ENCODE results near the gene BRD1. TPM values are rescaled to one million over a fixed set of nuclear protein-coding genes. Genes with fewer than 3 reads are reported as not detected.

The BRD1 gene
- total and polyA plus RNA-seq, 8 donors, result 10.0 to 92.4 (median 30.4) TPM

DNA sequence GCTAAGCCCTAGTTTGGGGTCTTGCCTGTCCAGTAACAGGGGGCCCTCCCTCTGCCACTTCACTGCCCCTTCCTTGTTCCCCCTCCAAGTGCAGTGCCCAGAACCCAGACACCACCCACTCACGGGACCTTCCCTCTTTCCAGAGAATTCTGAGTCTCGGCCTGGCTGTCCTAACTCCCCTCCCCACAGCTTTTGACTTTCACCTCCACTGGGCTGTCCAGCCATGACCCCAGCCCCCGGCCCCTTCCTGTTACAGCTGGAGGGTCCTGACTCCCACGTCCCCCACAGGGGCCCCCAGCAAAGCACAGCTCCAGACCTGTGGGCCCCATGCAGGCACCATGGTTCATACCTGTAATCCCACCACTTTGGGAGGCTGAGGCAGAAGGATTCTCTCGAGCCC lies 71.5 kb downstream of the BRD1 start:
- Histone ChIP-seq H3K27me3 (peaks cover 0 to 53% (median 0%) of the 10 kb centered on the region in 3 donors), H3K36me3 (no peaks in the 10 kb centered on the region), H3K9me3 (no peaks in the 10 kb centered on the region), H3K4me3 (no peak overlapping the region), H3K4me1 (peaks cover 0 to 4% (median 0%) of the 10 kb centered on the region in 4 donors), H3K27ac (no peak overlapping the region)
- intact Hi-C loops (cut with DNase I; ENCODE audit: low total_unique reads), result no loop called here
- WGBS, 5 donors, result 71 to 85% (median 80%) methylated on average over 5 of the region's 5 CpGs
- TF ChIP-seq EP300 (IDR thresholded peaks at IDR 0.05) (no peak), POLR2A (IDR thresholded peaks at IDR 0.05) (no peak), POLR2AphosphoS5 (IDR thresholded peaks at IDR 0.05) (no peak)
- TF ChIP-seq, protein P1, sequence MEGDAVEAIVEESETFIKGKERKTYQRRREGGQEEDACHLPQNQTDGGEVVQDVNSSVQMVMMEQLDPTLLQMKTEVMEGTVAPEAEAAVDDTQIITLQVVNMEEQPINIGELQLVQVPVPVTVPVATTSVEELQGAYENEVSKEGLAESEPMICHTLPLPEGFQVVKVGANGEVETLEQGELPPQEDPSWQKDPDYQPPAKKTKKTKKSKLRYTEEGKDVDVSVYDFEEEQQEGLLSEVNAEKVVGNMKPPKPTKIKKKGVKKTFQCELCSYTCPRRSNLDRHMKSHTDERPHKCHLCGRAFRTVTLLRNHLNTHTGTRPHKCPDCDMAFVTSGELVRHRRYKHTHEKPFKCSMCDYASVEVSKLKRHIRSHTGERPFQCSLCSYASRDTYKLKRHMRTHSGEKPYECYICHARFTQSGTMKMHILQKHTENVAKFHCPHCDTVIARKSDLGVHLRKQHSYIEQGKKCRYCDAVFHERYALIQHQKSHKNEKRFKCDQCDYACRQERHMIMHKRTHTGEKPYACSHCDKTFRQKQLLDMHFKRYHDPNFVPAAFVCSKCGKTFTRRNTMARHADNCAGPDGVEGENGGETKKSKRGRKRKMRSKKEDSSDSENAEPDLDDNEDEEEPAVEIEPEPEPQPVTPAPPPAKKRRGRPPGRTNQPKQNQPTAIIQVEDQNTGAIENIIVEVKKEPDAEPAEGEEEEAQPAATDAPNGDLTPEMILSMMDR (IDR thresholded peaks at IDR 0.05), result no peak
- DNase-seq, result peak in 1 of 2 donors; percentile 14

DNA sequence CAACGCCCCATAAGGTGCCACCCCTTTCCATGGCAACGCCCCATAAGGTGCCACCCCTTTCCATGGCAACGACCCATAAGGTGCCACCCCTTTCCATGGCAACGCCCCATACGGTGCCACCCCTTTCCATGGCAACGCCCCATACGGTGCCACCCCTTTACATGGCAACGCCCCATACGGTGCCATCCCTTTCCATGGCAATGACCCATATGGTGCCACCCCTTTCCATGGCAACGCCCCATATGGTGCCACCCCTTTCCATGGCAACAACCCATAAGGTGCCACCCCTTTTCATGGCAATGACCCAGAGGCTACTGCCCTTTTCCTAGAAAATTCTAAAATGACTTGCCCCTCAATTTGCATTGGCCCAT lies 72.1 kb downstream of the BRD1 start:
- DNase-seq, result no peak
- H3K27ac ChIP-seq, result no peak overlapping the region
- TF ChIP-seq POLR2AphosphoS5 (IDR thresholded peaks at IDR 0.05), result no peak
- TF ChIP-seq, protein P1 (IDR thresholded peaks at IDR 0.05), result no peak
- no peak for TF ChIP-seq POLR2A (IDR thresholded peaks at IDR 0.05)
- TF ChIP-seq EP300 (IDR thresholded peaks at IDR 0.05), result no peak
- H3K9me3 ChIP-seq, result no peaks in the 10 kb centered on the region
- peaks cover 0 to 4% (median 0%) of the 10 kb centered on the region in 4 donors for H3K4me1 ChIP-seq
- no peak overlapping the region for H3K4me3 ChIP-seq
- H3K36me3 ChIP-seq, result no peaks in the 10 kb centered on the region
- peaks cover 0 to 57% (median 0%) of the 10 kb centered on the region in 3 donors for H3K27me3 ChIP-seq
- intact Hi-C loops (cut with DNase I; ENCODE audit: low total_unique reads), result no loop called here
- 80 to 93% (median 89%) methylated on average over 10 of the region's 10 CpGs for WGBS, 5 donors

DNA sequence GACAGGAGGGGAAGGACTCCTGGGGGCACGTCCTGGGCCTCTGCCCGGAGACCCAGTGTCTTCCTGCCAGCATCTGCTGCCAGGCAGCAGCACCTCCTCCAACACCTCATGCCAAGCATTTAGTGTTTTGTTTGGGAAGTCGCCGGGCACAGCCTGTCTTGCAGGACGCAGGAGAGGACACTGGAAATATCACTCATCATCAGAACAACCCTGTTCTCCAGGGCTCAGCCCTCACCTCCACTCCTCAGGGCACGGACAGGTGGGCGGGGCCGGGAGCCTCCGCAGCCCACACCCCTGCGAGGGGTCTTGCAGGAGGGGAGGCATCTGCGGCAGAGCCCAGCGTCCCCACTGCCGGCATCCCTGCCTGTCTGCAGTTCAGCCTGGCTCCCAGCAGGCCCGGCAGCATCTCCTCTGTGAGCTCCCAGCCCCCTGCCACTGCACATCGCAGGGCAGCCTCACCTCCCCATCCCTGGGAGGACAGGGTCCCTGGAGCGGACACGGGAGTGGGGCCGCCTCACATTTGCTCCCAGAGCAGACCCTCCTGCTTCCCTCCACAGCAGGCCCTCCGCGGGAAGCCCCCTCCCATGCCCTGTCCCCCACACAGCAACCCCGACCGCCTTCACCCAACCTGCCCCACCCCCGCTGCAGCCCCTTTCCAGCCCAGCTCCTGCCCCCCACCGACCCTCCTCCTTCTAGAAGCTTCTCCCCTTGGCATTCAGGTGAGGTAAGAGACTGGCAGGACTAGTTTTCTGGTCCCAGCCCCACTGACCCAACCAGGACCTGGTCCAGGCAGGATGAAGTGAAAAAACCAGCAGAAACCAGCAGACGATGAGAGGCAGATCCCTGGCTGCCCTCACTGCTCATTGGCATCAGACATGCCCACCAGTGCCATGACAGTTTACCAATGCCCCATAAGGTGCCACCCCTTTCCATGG lies 72.7 kb downstream of the BRD1 start:
- TF ChIP-seq EP300 (IDR thresholded peaks at IDR 0.05) (no peak), POLR2AphosphoS5 (IDR thresholded peaks at IDR 0.05) (no peak), POLR2A (IDR thresholded peaks at IDR 0.05) (no peak)
- TF ChIP-seq, protein P1 (IDR thresholded peaks at IDR 0.05), result no peak
- Histone ChIP-seq H3K9me3 (no peaks in the 10 kb centered on the region), H3K4me3 (no peak overlapping the region), H3K36me3 (no peaks in the 10 kb centered on the region), H3K27me3 (peaks cover 0 to 64% (median 4%) of the 10 kb centered on the region in 3 donors), H3K27ac (no peak overlapping the region), H3K4me1 (peaks cover 0 to 4% (median 0%) of the 10 kb centered on the region in 4 donors)
- intact Hi-C loops (cut with DNase I; ENCODE audit: low total_unique reads), result no loop called here
- peak in 1 of 2 donors; percentile 22 for DNase-seq
- 65 to 81% (median 69%) methylated on average over 13 to 25 of the region's 25 CpGs for WGBS, 5 donors

DNA sequence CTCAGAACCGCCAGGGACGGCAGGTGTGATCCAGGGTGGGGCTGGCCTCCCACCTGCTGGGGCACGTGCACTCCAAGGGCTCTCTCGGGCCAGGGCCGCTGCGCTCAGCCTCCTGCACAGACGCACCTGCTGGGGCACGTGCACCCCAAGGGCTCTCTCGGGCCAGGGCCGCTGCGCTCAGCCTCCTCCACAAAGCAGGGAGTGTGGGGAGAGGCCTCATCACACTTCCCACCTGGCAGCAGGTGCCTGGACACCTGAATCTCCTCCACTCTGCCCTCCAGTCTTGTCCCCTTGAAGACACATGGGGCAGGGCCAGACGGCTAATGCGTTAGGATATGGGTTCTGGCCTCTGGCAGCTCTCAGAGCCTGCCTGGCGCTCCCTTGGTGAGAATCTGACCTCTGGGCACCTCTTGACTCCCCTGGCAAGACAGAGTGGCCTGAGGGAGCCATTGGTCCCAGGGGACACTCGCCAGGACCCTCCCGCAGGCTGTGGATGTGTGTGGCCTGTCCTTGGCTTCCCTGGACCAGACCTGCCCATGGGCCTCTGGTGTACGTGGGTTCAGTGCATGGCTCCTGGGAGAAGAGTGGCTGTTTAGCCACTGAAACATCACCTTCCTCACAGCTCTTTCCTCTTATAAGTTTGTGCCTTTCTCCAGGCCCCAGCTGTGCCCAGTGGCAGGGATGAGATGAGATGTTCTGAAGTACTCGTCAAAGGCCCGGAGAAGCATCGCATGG lies 73.5 kb downstream of the BRD1 start:
- H3K27ac ChIP-seq, result no peak overlapping the region
- DNase-seq, result no peak
- no peak overlapping the region for H3K4me3 ChIP-seq
- peaks cover 0 to 4% (median 0%) of the 10 kb centered on the region in 4 donors for H3K4me1 ChIP-seq
- intact Hi-C loops (cut with DNase I; ENCODE audit: low total_unique reads), result no loop called here
- H3K27me3 ChIP-seq, result peaks cover 0 to 72% (median 10%) of the 10 kb centered on the region in 3 donors
- no peaks in the 10 kb centered on the region for H3K9me3 ChIP-seq
- WGBS, 5 donors, result 67 to 77% (median 69%) methylated on average over 15 to 20 of the region's 20 CpGs
- TF ChIP-seq POLR2A (IDR thresholded peaks at IDR 0.05), result no peak
- no peak for TF ChIP-seq POLR2AphosphoS5 (IDR thresholded peaks at IDR 0.05)
- TF ChIP-seq EP300 (IDR thresholded peaks at IDR 0.05), result no peak
- TF ChIP-seq, protein P1 (IDR thresholded peaks at IDR 0.05), result no peak
- no peaks in the 10 kb centered on the region for H3K36me3 ChIP-seq
